Breast epithelium (tissue), 3 donors: ENCODE measurements around the gene CLTCL1.

Experiments
- POLR2A ChIP-seq: fragments of 450-650 bp; IDR thresholded peaks from one replicate; pipeline ENCODE4 v1.6.1; 2016; ENCODE audit warnings: antibody characterized with exemption, mild to moderate bottlenecking, moderate library complexity
- TF ChIP-seq, protein P1 (sequence below), 3 donors: fragments of 450-650 bp; IDR thresholded peaks; one replicate each; pipeline ENCODE4 v1.5.1; 2016 to 2017; ENCODE audit warnings: antibody characterized with exemption in 3 of 3, mild to moderate bottlenecking in 3 of 3, moderate library complexity in 3 of 3

GRCh38 chr22:19134874-19135273 lies 156.6 kb downstream of the CLTCL1 start:
- TF ChIP-seq POLR2A: no peak
- TF ChIP-seq, protein P1, sequence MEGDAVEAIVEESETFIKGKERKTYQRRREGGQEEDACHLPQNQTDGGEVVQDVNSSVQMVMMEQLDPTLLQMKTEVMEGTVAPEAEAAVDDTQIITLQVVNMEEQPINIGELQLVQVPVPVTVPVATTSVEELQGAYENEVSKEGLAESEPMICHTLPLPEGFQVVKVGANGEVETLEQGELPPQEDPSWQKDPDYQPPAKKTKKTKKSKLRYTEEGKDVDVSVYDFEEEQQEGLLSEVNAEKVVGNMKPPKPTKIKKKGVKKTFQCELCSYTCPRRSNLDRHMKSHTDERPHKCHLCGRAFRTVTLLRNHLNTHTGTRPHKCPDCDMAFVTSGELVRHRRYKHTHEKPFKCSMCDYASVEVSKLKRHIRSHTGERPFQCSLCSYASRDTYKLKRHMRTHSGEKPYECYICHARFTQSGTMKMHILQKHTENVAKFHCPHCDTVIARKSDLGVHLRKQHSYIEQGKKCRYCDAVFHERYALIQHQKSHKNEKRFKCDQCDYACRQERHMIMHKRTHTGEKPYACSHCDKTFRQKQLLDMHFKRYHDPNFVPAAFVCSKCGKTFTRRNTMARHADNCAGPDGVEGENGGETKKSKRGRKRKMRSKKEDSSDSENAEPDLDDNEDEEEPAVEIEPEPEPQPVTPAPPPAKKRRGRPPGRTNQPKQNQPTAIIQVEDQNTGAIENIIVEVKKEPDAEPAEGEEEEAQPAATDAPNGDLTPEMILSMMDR (IDR thresholded peaks at IDR 0.05): no peak
